Activated B cell treated with CpG ODN at 0.5 μM for 24 hours (primary cell): Measurements from ENCODE around the gene GADD45G. TPM values are rescaled to one million over a fixed set of nuclear protein-coding genes. Genes with fewer than 3 reads are reported as not detected.

Experiments
- ATAC-seq: fragments of 200-7000 bp; cut with Tn5 transposase; one replicate; pipeline ENCODE4 v1.10.0; 2021; ENCODE audit warnings: low read depth, mild to moderate bottlenecking, moderate library complexity
- CTCF ChIA-PET: fragments of 350-600 bp; sonication (Branson Sonifier 250); formaldehyde crosslinking; loops from one replicate; lab custom pipeline; 2021; ENCODE audit warnings: antibody characterized with exemption; lab: Charles Lee
- POLR2A ChIA-PET: fragments of 350-600 bp; sonication (Branson Sonifier 250); formaldehyde crosslinking; loops from one replicate; lab custom pipeline; 2021; ENCODE audit warnings: antibody characterized with exemption; lab: Charles Lee
- DNase-seq: peaks from one replicate; pipeline ENCODE4 v3.0.0; 2022
- H3K27ac Mint-ChIP-seq: one replicate; pipeline ENCODE4 v1.8.0; 2020; ENCODE audit warnings: mixed read lengths
- H3K27me3 Mint-ChIP-seq: one replicate; pipeline ENCODE4 v1.8.0; 2021; ENCODE audit warnings: mixed read lengths
- H3K36me3 Mint-ChIP-seq: one replicate; pipeline ENCODE4 v1.8.0; 2021; ENCODE audit warnings: low read depth, mixed read lengths
- H3K4me1 Mint-ChIP-seq: one replicate; pipeline ENCODE4 v1.8.0; 2021; ENCODE audit warnings: mixed read lengths
- H3K4me3 Mint-ChIP-seq: one replicate; pipeline ENCODE4 v1.8.0; 2020; ENCODE audit warnings: mild to moderate bottlenecking, mixed read lengths
- H3K9me3 Mint-ChIP-seq: one replicate; pipeline ENCODE4 v1.8.0; 2020; ENCODE audit warnings: mixed read lengths
- CTCF ChIP-seq: fragments of 200-600 bp; IDR thresholded peaks from one replicate; pipeline ENCODE4 v1.8.0; 2022; ENCODE audit warnings: antibody characterized with exemption, mild to moderate bottlenecking
- intact Hi-C: fragments of 100-400 bp; cut with micrococcal nuclease; formaldehyde crosslinking; loops from one replicate; pipeline ENCODE4 v1.15.1; 2024
- total RNA-seq: library from RNA; stranded (reverse); gene quantifications from 2 replicates; pipeline ENCODE4 v1.2.3, GENCODE V29; 2022

The GADD45G gene
- total RNA-seq, 1 donor from 2014 or later, result 7.6 TPM

- POLR2A ChIA-PET, result interaction anchor here (0.6 kb wide), 1 partner anchor 1603 kb away, joined by 3 read pairs; no protein-coding TSS in a partner anchor
- no peak for TF ChIP-seq CTCF
- H3K36me3 Mint-ChIP-seq, result no peaks in the 10 kb centered on the region
- intact Hi-C loops, result no loop called here
- no peak overlapping the region for H3K4me3 Mint-ChIP-seq
- CTCF ChIA-PET, result interaction anchor here (1.5 kb wide), 1 partner anchor 10 kb away, joined by 6 read pairs; no protein-coding TSS in a partner anchor
- H3K27ac Mint-ChIP-seq, result no peak overlapping the region
- no peaks in the 10 kb centered on the region for H3K9me3 Mint-ChIP-seq
- peaks cover 10% of the 10 kb centered on the region for H3K27me3 Mint-ChIP-seq
- DNase-seq (no peak), ATAC-seq (no peak)
- H3K4me1 Mint-ChIP-seq, result peaks cover 18% of the 10 kb centered on the region
Observed at GRCh38 chr9:89558948-89559347, 45.9 kb upstream of the GADD45G start.

- Mint-ChIP-seq H3K4me1 (no peaks in the 10 kb centered on the region), H3K27me3 (no peaks in the 10 kb centered on the region), H3K36me3 (no peaks in the 10 kb centered on the region), H3K4me3 (no peak overlapping the region), H3K9me3 (peaks cover 3% of the 10 kb centered on the region), H3K27ac (no peak overlapping the region)
- intact Hi-C loops, result no loop called here
- ChIA-PET POLR2A (no interaction called here), CTCF (interaction anchor here (1.4 kb wide), 1 partner anchor 31 kb away, joined by 4 read pairs; no protein-coding TSS in a partner anchor)
- TF ChIP-seq CTCF, result no peak
- no peak for DNase-seq
- ATAC-seq, result peak; percentile 21
Observed at GRCh38 chr9:89562186-89562814, 42.5 kb upstream of the GADD45G start.

GRCh38 chr9:89563571-89564345 is 41.1 kb upstream of the GADD45G start:
- Mint-ChIP-seq H3K27me3 (no peaks in the 10 kb centered on the region), H3K9me3 (peaks cover 5% of the 10 kb centered on the region), H3K4me3 (no peak overlapping the region), H3K4me1 (no peaks in the 10 kb centered on the region), H3K36me3 (no peaks in the 10 kb centered on the region), H3K27ac (no peak overlapping the region)
- intact Hi-C loops, result no loop called here
- ChIA-PET CTCF (interaction anchor here (0.8 to 1.6 kb wide), 3 partner anchors 12 to 536 kb away, joined by 3 read pairs; no protein-coding TSS in a partner anchor), POLR2A (no interaction called here)
- no peak for TF ChIP-seq CTCF
- DNase-seq (no peak), ATAC-seq (no peak)

DNA sequence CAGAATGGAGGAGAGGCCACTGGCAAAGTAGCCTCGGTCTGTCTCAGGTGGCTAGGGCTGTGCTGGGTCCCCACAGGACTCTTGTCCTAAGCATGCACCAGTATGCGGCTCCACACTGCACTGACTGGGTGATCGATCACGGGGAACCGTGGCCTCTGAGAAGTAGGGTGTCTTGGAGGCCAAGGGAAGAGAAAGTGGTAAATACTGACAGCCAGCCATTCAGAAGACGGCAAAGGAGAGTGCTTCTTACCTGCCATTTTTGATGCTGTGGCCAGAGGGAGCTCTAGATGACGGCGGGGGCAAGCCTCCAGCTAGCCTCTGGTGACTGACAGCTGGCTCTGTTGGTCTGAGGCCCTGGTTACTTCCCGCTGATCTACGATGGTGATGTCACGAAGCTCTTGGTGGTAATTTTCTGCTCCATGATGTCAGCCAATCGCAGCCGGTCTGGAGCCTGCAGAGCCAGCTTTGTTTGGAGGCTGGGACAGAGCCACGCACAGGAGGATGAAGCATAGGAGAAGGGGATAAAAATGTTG is 40.4 kb upstream of the GADD45G start:
- H3K4me3 Mint-ChIP-seq, result no peak overlapping the region
- ATAC-seq, result peak; percentile 54
- H3K9me3 Mint-ChIP-seq, result peaks cover 5% of the 10 kb centered on the region
- intact Hi-C loops, result no loop called here
- no peak for TF ChIP-seq CTCF
- ChIA-PET CTCF (interaction anchor here (0.8 to 1.6 kb wide), 3 partner anchors 11 to 535 kb away, joined by 3 read pairs; no protein-coding TSS in a partner anchor), POLR2A (no interaction called here)
- no peak overlapping the region for H3K27ac Mint-ChIP-seq
- H3K36me3 Mint-ChIP-seq, result no peaks in the 10 kb centered on the region
- H3K27me3 Mint-ChIP-seq, result no peaks in the 10 kb centered on the region
- no peaks in the 10 kb centered on the region for H3K4me1 Mint-ChIP-seq
- DNase-seq, result no peak

DNA sequence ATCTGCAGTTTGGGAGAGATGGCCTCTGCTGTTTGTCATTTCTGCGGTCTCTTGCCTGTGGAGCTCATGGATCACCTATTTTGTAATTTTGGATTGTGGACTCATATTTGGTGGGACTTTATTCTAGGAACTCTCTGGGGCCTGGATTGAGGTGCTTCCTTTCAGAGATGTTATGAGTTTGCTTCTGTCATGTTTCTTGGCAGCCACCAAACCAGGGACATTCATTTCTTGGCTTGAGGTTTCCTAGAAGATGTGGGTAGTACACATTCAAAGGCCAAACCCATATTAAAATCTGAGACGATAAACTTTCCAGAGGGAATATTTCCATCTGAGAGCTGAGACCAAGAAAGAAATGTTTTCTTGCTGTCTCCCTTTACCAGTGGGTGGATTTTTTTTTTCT is 37.2 kb upstream of the GADD45G start:
- intact Hi-C loops, result no loop called here
- TF ChIP-seq CTCF, result no peak
- DNase-seq, result no peak
- H3K4me1 Mint-ChIP-seq, result no peaks in the 10 kb centered on the region
- H3K4me3 Mint-ChIP-seq, result no peak overlapping the region
- ChIA-PET CTCF (no interaction called here), POLR2A (interaction anchor here (0.6 kb wide), 1 partner anchor 999 kb away, joined by 3 read pairs; no protein-coding TSS in a partner anchor)
- H3K36me3 Mint-ChIP-seq, result no peaks in the 10 kb centered on the region
- peaks cover 5% of the 10 kb centered on the region for H3K9me3 Mint-ChIP-seq
- H3K27me3 Mint-ChIP-seq, result peaks cover 5% of the 10 kb centered on the region
- no peak overlapping the region for H3K27ac Mint-ChIP-seq
- ATAC-seq, result no peak
